IMR-90 (cell line): ENCODE results near the gene ADARB2. TPM values are rescaled to one million over a fixed set of nuclear protein-coding genes. Genes with fewer than 3 reads are reported as not detected.

ENCODE experiments used
- ATAC-seq: fragments of 200-7000 bp; cut with Tn5 transposase; 2 replicates; pipeline ENCODE4 v1.9.1; 2020; ENCODE audit warnings: low read depth, mild to moderate bottlenecking, moderate library complexity
- BruUV-seq: library from RNA; stranded (reverse); fragments of 400-500 nt; replicated peaks from 2 replicates; lab custom pipeline; 2021; lab: Mats Ljungman, UMichigan
- CTCF ChIA-PET: fragments of 300-600 bp; formaldehyde crosslinking; extraction: SDS; loops from one replicate; lab custom pipeline; 2021; ENCODE audit warnings: antibody characterized with exemption; lab: Yijun Ruan, JAX
- POLR2A ChIA-PET: fragments of 300-600 bp; sonication (Branson Sonifier 250); formaldehyde crosslinking; loops from one replicate; lab custom pipeline; 2022; ENCODE audit warnings: antibody characterized with exemption; ENCODE audit not compliant: unreplicated experiment; lab: Charles Lee
- DNase-seq: peaks from one replicate; pipeline ENCODE4 v3.0.0; 2013
- H2AFZ ChIP-seq: replicated peaks from 2 replicates; pipeline ENCODE3; 2013; ENCODE audit warnings: low read length, mild to moderate bottlenecking; ENCODE audit not compliant: poor library complexity
- H2AK5ac ChIP-seq: 2 replicates; pipeline ENCODE4 v1.6.1; 2013; ENCODE audit warnings: low read depth, low read length, inconsistent platforms
- H2AK9ac ChIP-seq: replicated peaks from 2 replicates; pipeline ENCODE3; 2013; ENCODE audit warnings: mild to moderate bottlenecking, low read depth, low read length, moderate library complexity; ENCODE audit not compliant: poor library complexity
- H2BK120ac ChIP-seq: 2 replicates; pipeline ENCODE4 v1.6.1; 2013; ENCODE audit warnings: low read depth, low read length, inconsistent platforms
- H2BK15ac ChIP-seq: 3 replicates; pipeline ENCODE4 v1.6.1; 2013; ENCODE audit warnings: low read depth, low read length, inconsistent platforms
- H2BK20ac ChIP-seq: 2 replicates; pipeline ENCODE4 v1.6.1; 2013; ENCODE audit warnings: low read depth, mild to moderate bottlenecking, inconsistent platforms, low read length, moderate library complexity
- H2BK5ac ChIP-seq: 2 replicates; pipeline ENCODE4 v1.6.1; 2013; ENCODE audit warnings: mild to moderate bottlenecking, low read depth, low read length, inconsistent platforms; ENCODE audit not compliant: poor library complexity, severe bottlenecking
- H3K14ac ChIP-seq: replicated peaks from 2 replicates; pipeline ENCODE4 v1.6.1; 2013; ENCODE audit warnings: low read depth, low read length, inconsistent platforms
- H3K18ac ChIP-seq: 2 replicates; pipeline ENCODE4 v1.6.1; 2013; ENCODE audit warnings: low read depth, low read length, control low read depth
- H3K23ac ChIP-seq: 2 replicates; pipeline ENCODE4 v1.6.1; 2013; ENCODE audit warnings: low read depth, low read length, inconsistent platforms
- H3K27ac ChIP-seq: 2 replicates; pipeline ENCODE4 v1.5.1; 2013; ENCODE audit warnings: mild to moderate bottlenecking, control low read depth, low read length; ENCODE audit not compliant: insufficient read depth
- H3K27me3 ChIP-seq: 2 replicates; pipeline ENCODE4 v1.6.1; 2013; ENCODE audit warnings: low read length; ENCODE audit not compliant: control insufficient read depth, insufficient read depth
- H3K36me3 ChIP-seq: 2 replicates; pipeline ENCODE4 v1.6.1; 2013; ENCODE audit warnings: low read length, mixed read lengths; ENCODE audit not compliant: control insufficient read depth, insufficient read depth
- H3K4ac ChIP-seq: 2 replicates; pipeline ENCODE4 v1.6.1; 2013; ENCODE audit warnings: low read depth, low read length, inconsistent platforms
- H3K4me1 ChIP-seq: 2 replicates; pipeline ENCODE4 v1.6.1; 2013; ENCODE audit warnings: low read length, mixed read lengths; ENCODE audit not compliant: control insufficient read depth, insufficient read depth
- H3K4me2 ChIP-seq: 2 replicates; pipeline ENCODE4 v1.6.1; 2013; ENCODE audit warnings: low read depth, mild to moderate bottlenecking, control low read depth, low read length, moderate library complexity
- H3K4me3 ChIP-seq: 2 replicates; pipeline ENCODE4 v1.5.1; 2013; ENCODE audit warnings: low read depth, mild to moderate bottlenecking, control low read depth, low read length, moderate library complexity; ENCODE audit not compliant: insufficient read depth
- H3K56ac ChIP-seq: 2 replicates; pipeline ENCODE4 v1.6.1; 2013; ENCODE audit warnings: low read length, inconsistent platforms; ENCODE audit not compliant: insufficient read depth; ENCODE audit errors: extremely low read depth
- H3K79me1 ChIP-seq, 2 experiments: 2 replicates each; pipeline ENCODE4 v1.6.1; 2013; ENCODE audit warnings: low read length in 2 of 2, inconsistent platforms in 1 of 2, low read depth in 1 of 2
- H3K9ac ChIP-seq: 2 replicates; pipeline ENCODE4 v1.6.1; 2013; ENCODE audit warnings: low read depth, low read length, control low read depth
- H3K9me1 ChIP-seq: 2 replicates; pipeline ENCODE4 v1.6.1; 2013; ENCODE audit warnings: low read length, inconsistent platforms; ENCODE audit not compliant: insufficient read depth
- H3K9me3 ChIP-seq: 2 replicates; pipeline ENCODE4 v1.6.1; 2013; ENCODE audit warnings: low read length; ENCODE audit not compliant: control insufficient read depth, insufficient read depth
- H4K20me1 ChIP-seq: 2 replicates; pipeline ENCODE4 v1.6.1; 2013; ENCODE audit warnings: low read length, inconsistent platforms; ENCODE audit not compliant: insufficient read depth
- H4K5ac ChIP-seq: 2 replicates; pipeline ENCODE4 v1.6.1; 2013; ENCODE audit warnings: mild to moderate bottlenecking, low read depth, low read length, control low read depth
- H4K8ac ChIP-seq, 2 experiments: 2 replicates each; pipeline ENCODE4 v1.6.1; 2013; ENCODE audit warnings: low read depth in 2 of 2, low read length in 2 of 2, control low read depth in 1 of 2, inconsistent platforms in 1 of 2
- H4K91ac ChIP-seq: 2 replicates; pipeline ENCODE4 v1.6.1; 2013; ENCODE audit warnings: low read depth, low read length, inconsistent platforms; ENCODE audit not compliant: insufficient read depth
- BHLHE40 ChIP-seq: fragments of 150-350 bp; IDR thresholded peaks from 2 replicates; pipeline ENCODE4 v1.6.1; 2016; ENCODE audit warnings: mild to moderate bottlenecking, low read depth, low read length
- MAFK ChIP-seq: IDR thresholded peaks from 2 replicates; pipeline ENCODE4 v1.6.1; 2012; ENCODE audit warnings: low read depth, low read length, improper control_type of control experiment
- MXI1 ChIP-seq: IDR thresholded peaks from 2 replicates; pipeline ENCODE4 v1.6.1; 2012; ENCODE audit warnings: low read depth, mild to moderate bottlenecking, low read length, moderate library complexity, borderline replicate concordance
- NFE2L2 ChIP-seq: fragments of 150-350 bp; IDR thresholded peaks from 2 replicates; pipeline ENCODE4 v1.6.1; 2016; ENCODE audit warnings: low read depth, mild to moderate bottlenecking, low read length
- RCOR1 ChIP-seq: IDR thresholded peaks from 2 replicates; pipeline ENCODE4 v1.6.1; 2012; ENCODE audit warnings: mild to moderate bottlenecking, low read length, improper control_type of control experiment; ENCODE audit not compliant: insufficient replicate concordance
- RFX5 ChIP-seq: IDR thresholded peaks from 2 replicates; pipeline ENCODE4 v1.8.0; 2012; ENCODE audit warnings: low read depth, mild to moderate bottlenecking, low read length, moderate library complexity
- SMC3 ChIP-seq: fragments of 150-350 bp; IDR thresholded peaks from 2 replicates; pipeline ENCODE4 v1.6.1; 2016; ENCODE audit warnings: low read depth, mild to moderate bottlenecking, antibody characterized with exemption, low read length, moderate library complexity
- WGBS, 2 experiments: methylation state at CpG; one replicate each; pipeline versions ENCODE4 v1.1.5 to v1.1.7; 2013; ENCODE audit warnings: missing lambda C conversion rate in 2 of 2; ENCODE audit not compliant: insufficient read length in 1 of 2; ENCODE audit errors: extremely low coverage in 2 of 2; 5-methylcytosine and 5-hydroxymethylcytosine counted together
- dilution Hi-C: fragments of 300-500 bp; cut with HindIII; formaldehyde crosslinking; loops from one replicate; pipeline ENCODE4 v1.14.3; 2018; ENCODE audit warnings: low sequenced_read_pairs; ENCODE audit not compliant: unreplicated experiment
- in situ Hi-C: fragments of 300-500 bp; cut with MboI; formaldehyde crosslinking; loops from 3 replicates; pipeline ENCODE4 v1.14.3; 2019; ENCODE audit warnings: low sequenced_read_pairs, inconsistent platforms, mixed read lengths
- intact Hi-C: fragments of 100-400 bp; cut with micrococcal nuclease; formaldehyde crosslinking; loops from 2 replicates; pipeline ENCODE4 v1.10.0; 2022
- polyA plus RNA-seq, 3 experiments: library from polyadenylated mRNA; depleted of rRNA; stranded (reverse); fragments of >200 nt; gene quantifications; 2 replicates each; pipeline ENCODE4 v1.2.3, GENCODE V29; 2012; ENCODE audit warnings: low replicate concordance in 1 of 3
- total RNA-seq: library from RNA; depleted of rRNA; stranded (reverse); fragments of >200 nt; gene quantifications from 2 replicates; pipeline ENCODE4 v1.2.3, GENCODE V29; 2012

The ADARB2 gene
- total and polyA plus RNA-seq, 2 of the 4 experiments (the other 2 are of a cell fraction): not detected

DNA sequence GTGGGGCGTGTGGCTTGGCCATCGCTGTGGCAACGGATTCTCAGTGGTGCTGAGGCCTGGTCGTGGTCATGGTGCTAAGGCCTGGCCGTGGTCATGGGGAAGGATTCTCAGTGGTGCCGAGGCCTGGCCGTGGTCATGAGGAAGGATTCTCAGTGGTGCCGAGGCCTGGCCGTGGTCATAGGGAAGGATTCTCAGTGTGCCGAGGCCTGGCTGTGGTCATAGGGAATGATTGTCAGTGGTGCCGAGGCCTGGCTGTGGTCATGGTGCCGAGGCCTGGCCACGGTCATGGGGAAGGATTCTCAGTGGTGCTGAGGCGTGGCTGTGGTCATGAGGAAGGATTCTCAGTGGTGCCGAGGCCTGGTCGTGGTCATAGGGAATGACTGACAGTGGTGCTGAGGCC lies 327.9 kb downstream of the ADARB2 start:
- no peak overlapping the region for H3K18ac ChIP-seq
- TF ChIP-seq RFX5: no peak
- TF ChIP-seq SMC3: no peak
- TF ChIP-seq MXI1: no peak
- TF ChIP-seq MAFK: no peak
- no peak for TF ChIP-seq NFE2L2
- no peak for TF ChIP-seq RCOR1
- TF ChIP-seq BHLHE40: no peak

More for the DNA sequence above, 327.9 kb downstream of the ADARB2 start:
- H3K23ac ChIP-seq: no peak overlapping the region
- no peak overlapping the region for H2BK15ac ChIP-seq
- H3K4me1 ChIP-seq: no peaks in the 10 kb centered on the region
- H3K9me1 ChIP-seq: no peaks in the 10 kb centered on the region
- H3K27me3 ChIP-seq: no peaks in the 10 kb centered on the region
- peaks cover 72% of the 10 kb centered on the region for H3K9me3 ChIP-seq
- no peaks in the 10 kb centered on the region for H3K36me3 ChIP-seq
- H3K9ac ChIP-seq: no peak overlapping the region
- no peak overlapping the region for H2AFZ ChIP-seq
- no peaks in the 10 kb centered on the region for H3K79me1 ChIP-seq
- H4K91ac ChIP-seq: no peak overlapping the region
- H2AK5ac ChIP-seq: no peak overlapping the region
- H3K4me3 ChIP-seq: no peak overlapping the region
- H2AK9ac ChIP-seq: no peak overlapping the region
- H3K4me2 ChIP-seq: no peak overlapping the region
- intact Hi-C loops (no loop called here), in situ Hi-C loops (no loop called here), dilution Hi-C loops (no loop called here)
- H3K4ac ChIP-seq: no peak overlapping the region
- H2BK5ac ChIP-seq: no peak overlapping the region
- no peak overlapping the region for H2BK20ac ChIP-seq
- no peak overlapping the region for H4K5ac ChIP-seq
- H3K27ac ChIP-seq: no peak overlapping the region
- H3K14ac ChIP-seq: no peak overlapping the region
- ATAC-seq (no peak), DNase-seq (no peak)
- no peaks in the 10 kb centered on the region for H4K20me1 ChIP-seq
- BruUV-seq: no TSS peak
- H2BK120ac ChIP-seq: no peak overlapping the region
- no peak overlapping the region for H4K8ac ChIP-seq
- WGBS, 2 experiments: 78% methylated on average over 11 of the region's 16 CpGs; no CpG with 5 or more reads in 1 of the 2 experiments
- ChIA-PET CTCF (no interaction called here), POLR2A (no interaction called here)
- H3K56ac ChIP-seq: no peak overlapping the region
